IPS-15b (cell line): ENCODE data around the gene POT1.

Experiments used
- H3K27me3 ChIP-seq: one replicate; pipeline ENCODE4 v1.6.1; 2013; ENCODE audit warnings: low read length; ENCODE audit not compliant: control insufficient read depth, insufficient read depth
- H3K36me3 ChIP-seq: one replicate; pipeline ENCODE4 v1.6.1; 2013; ENCODE audit warnings: low read length; ENCODE audit not compliant: control insufficient read depth, insufficient read depth
- H3K4me1 ChIP-seq: one replicate; pipeline ENCODE4 v1.6.1; 2013; ENCODE audit warnings: mild to moderate bottlenecking, low read length; ENCODE audit not compliant: control insufficient read depth, insufficient read depth
- H3K4me3 ChIP-seq: one replicate; pipeline ENCODE4 v1.5.1; 2013; ENCODE audit warnings: low read depth, low read length
- H3K9ac ChIP-seq: one replicate; pipeline ENCODE4 v1.6.1; 2013; ENCODE audit warnings: low read depth, mild to moderate bottlenecking, low read length
- H3K9me3 ChIP-seq: one replicate; pipeline ENCODE4 v1.6.1; 2013; ENCODE audit warnings: mild to moderate bottlenecking, low read length; ENCODE audit not compliant: control insufficient read depth, insufficient read depth

The POT1 gene

DNA sequence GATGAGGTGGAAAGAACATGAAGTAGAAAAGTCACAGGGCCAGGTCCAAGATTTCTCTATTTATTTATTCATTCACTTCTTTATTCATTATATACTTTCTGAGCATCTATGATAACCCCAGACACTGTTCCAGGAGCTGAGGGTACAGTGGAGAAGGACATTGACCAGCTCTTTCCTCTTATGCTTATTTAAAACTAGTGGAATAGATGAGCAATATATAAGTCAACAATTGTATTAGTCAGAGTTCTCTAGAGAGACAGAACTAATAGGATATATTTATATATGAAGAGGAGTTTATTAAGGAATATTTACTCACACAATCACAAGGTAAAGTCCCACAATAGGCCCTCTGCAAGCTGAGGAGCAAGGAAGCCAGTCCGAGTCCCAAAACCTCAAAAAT lies 149.0 kb downstream of the POT1 start:
- H3K4me1 ChIP-seq, result no peaks in the 10 kb centered on the region
- no peak overlapping the region for H3K9ac ChIP-seq
- no peaks in the 10 kb centered on the region for H3K9me3 ChIP-seq
- H3K27me3 ChIP-seq, result no peaks in the 10 kb centered on the region
- H3K4me3 ChIP-seq, result no peak overlapping the region
- no peaks in the 10 kb centered on the region for H3K36me3 ChIP-seq

DNA sequence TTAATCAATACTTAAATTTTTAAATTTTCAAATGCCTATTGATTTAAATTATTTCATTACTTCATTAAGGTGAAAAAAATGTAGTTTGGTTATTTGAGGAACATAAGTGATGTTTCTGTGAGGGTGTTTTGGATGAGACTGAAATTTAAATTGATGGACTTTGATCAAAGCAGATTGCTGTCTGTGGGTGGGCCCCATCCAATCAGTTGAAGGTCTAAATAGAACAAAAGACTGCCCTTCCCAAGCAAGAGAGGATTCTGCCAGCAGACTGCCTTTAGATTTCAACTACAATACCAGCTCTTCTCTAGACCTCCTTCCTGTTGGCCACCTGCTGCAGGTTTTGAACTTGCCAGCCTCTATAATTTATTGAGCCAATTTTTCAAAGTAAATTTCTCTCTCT lies 149.6 kb downstream of the POT1 start:
- Histone ChIP-seq H3K4me3 (no peak overlapping the region), H3K27me3 (no peaks in the 10 kb centered on the region), H3K9me3 (no peaks in the 10 kb centered on the region), H3K36me3 (no peaks in the 10 kb centered on the region), H3K4me1 (no peaks in the 10 kb centered on the region), H3K9ac (no peak overlapping the region)

DNA sequence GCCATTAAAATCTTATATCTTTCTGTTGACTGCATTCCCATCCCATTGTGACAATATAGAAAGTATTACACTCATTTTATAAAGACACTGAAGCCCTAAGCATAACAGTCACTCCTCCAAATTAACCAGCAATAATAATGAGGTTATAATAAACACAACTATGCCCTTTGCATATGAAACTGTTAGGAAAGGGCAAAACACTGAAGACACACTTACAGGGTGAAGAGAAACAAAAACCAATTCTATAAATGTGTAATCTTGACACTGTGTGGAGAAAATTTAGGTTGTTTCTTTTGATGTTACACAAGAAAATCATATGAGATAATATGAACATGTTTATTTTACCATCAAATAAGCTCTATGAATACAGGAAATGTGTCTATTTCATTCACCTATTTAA lies 150.0 kb downstream of the POT1 start:
- Histone ChIP-seq H3K36me3 (no peaks in the 10 kb centered on the region), H3K27me3 (no peaks in the 10 kb centered on the region), H3K9ac (no peak overlapping the region), H3K9me3 (no peaks in the 10 kb centered on the region), H3K4me1 (no peaks in the 10 kb centered on the region), H3K4me3 (no peak overlapping the region)

DNA sequence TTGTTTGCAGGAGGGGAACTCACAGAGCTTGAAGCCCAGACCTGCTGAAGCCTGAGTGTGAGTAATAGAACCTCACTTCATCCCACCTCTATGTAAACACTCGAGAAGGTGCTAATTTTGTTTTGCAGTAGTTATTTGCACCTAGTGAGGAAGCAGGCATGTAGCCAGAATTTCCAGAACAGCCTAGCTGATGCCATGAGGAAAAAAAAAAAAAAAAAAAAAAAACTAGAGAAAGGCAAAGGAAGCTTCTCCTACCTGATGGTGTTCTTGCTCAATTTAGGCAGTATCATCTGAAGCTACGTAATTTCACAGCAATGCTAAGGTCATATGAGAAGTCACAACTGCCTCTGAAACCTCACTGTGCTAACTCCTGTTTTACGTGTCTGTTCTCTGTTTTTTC lies 150.4 kb downstream of the POT1 start:
- Histone ChIP-seq H3K4me1 (no peaks in the 10 kb centered on the region), H3K36me3 (no peaks in the 10 kb centered on the region), H3K9me3 (no peaks in the 10 kb centered on the region), H3K27me3 (no peaks in the 10 kb centered on the region), H3K9ac (no peak overlapping the region), H3K4me3 (no peak overlapping the region)

DNA sequence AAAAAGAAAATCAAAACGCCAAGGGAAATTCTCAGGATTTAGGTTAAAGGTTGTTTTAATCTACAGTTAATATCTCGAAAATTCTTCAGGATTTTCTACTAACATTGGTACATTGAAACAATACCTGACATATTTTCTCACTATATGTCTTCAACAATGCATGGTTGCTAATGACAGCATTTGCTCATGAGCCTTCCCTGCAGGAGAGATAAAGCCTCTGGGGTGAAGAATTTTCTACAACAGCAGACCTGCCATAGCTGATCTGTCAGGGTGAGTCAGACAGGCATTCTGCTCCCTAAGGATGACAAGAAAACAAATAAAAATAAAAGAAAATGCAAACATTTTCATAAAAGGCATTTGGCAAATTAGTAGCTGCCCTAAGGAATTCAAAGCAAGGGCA lies 152.4 kb downstream of the POT1 start:
- H3K36me3 ChIP-seq, result no peaks in the 10 kb centered on the region
- H3K9ac ChIP-seq, result no peak overlapping the region
- H3K4me1 ChIP-seq, result no peaks in the 10 kb centered on the region
- no peak overlapping the region for H3K4me3 ChIP-seq
- no peaks in the 10 kb centered on the region for H3K9me3 ChIP-seq
- H3K27me3 ChIP-seq, result no peaks in the 10 kb centered on the region

DNA sequence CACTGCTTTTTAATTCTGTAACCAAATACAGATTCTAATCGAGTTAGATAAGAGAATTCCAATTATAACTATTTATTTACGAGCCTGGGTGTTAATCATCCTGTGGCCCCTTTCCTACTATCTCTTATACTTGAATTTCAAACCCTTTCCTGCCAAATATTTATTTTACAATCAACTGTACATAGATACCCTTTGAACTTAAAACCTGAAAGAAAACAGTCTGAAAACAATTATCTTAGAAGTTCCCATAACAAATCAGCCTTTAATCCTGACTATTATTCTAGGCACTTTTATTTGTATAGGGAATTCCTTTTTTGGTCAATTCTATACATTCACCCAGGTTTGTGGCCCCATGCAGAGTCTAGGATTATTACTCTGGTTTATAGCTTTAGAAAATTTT lies 153.5 kb downstream of the POT1 start:
- Histone ChIP-seq H3K4me3 (no peak overlapping the region), H3K4me1 (no peaks in the 10 kb centered on the region), H3K9ac (no peak overlapping the region), H3K36me3 (no peaks in the 10 kb centered on the region), H3K27me3 (no peaks in the 10 kb centered on the region), H3K9me3 (no peaks in the 10 kb centered on the region)

DNA sequence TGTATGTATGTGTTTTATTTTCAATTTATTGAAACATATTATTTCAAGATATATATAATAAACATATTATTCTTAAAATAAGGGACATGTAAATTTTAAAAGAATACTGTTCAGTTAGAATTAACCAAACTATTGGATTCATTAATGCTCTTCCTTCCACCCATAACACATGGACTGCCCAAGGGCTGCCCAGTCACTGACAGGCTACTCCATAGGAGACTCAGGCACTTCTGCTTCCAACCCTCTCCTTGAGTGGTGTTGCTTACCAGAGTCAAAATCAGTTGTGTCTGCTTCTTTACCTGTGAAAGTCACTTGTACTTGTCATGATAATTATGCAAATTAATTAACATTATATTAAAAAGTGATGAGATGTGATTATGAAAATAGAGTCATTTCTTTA lies 154.2 kb downstream of the POT1 start:
- no peak overlapping the region for H3K4me3 ChIP-seq
- no peaks in the 10 kb centered on the region for H3K27me3 ChIP-seq
- no peaks in the 10 kb centered on the region for H3K9me3 ChIP-seq
- no peaks in the 10 kb centered on the region for H3K4me1 ChIP-seq
- H3K9ac ChIP-seq, result no peak overlapping the region
- H3K36me3 ChIP-seq, result no peaks in the 10 kb centered on the region

DNA sequence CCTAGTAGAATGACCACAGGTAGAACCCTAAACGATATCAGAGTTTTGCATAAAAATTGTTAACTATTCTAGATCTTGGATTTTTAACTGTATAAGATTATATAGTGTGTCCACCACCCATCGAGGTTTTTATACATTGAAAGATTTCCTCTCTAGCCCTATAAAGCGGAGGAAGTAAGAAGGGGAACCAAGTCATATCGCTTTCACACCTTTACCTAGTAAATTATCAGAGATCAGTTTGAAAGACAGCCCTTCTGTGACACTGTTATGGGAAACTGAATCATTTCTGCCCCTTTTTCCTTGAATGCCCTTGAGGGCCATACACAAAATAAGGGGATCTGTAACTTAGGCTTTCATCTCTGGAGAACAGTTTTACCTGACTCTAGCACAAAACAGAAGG lies 155.7 kb downstream of the POT1 start:
- no peak overlapping the region for H3K4me3 ChIP-seq
- H3K9ac ChIP-seq, result no peak overlapping the region

DNA sequence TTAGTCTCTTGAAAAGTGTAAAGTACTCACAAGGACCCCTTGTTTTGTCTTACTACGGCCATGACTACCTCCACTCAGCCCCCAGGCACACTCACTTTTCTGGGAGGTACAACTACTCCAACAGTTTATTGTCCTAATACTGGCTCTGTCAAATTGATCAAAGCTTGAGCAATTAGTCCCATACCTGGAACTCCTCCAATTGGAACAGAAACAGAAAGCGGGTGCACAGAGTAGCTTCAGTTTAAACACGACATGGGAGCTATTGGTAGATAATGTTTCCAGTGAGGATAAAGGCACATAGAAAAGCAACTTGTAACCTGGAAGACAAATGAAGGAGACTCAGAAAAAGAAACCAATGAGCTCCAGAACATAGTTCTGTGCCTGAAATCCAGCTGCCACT lies 156.3 kb downstream of the POT1 start:
- no peak overlapping the region for H3K4me3 ChIP-seq
- H3K9ac ChIP-seq, result no peak overlapping the region
- no peaks in the 10 kb centered on the region for H3K36me3 ChIP-seq
- no peaks in the 10 kb centered on the region for H3K27me3 ChIP-seq
- H3K4me1 ChIP-seq, result no peaks in the 10 kb centered on the region
- H3K9me3 ChIP-seq, result no peaks in the 10 kb centered on the region

More for the DNA sequence above, 155.7 kb downstream of the POT1 start:
- H3K36me3 ChIP-seq, result no peaks in the 10 kb centered on the region
- H3K27me3 ChIP-seq, result no peaks in the 10 kb centered on the region
- H3K4me1 ChIP-seq, result no peaks in the 10 kb centered on the region
- no peaks in the 10 kb centered on the region for H3K9me3 ChIP-seq
